Neural progenitor cell (in vitro differentiated cells): ENCODE data around the gene PEAK1. TPM values are rescaled to one million over a fixed set of nuclear protein-coding genes. Genes with fewer than 3 reads are reported as not detected.

ENCODE experiments used
- DNase-seq: peaks from one replicate; pipeline ENCODE4 v3.0.0-alpha.2; 2016; ENCODE audit warnings: low spot score
- H2AFZ ChIP-seq: fragments of 200-600 bp; sonication (generic); replicated peaks from 2 replicates; pipeline ENCODE4 v1.6.1; 2016; ENCODE audit warnings: antibody characterized with exemption
- H3F3A ChIP-seq: fragments of 200-600 bp; sonication (generic); 2 replicates; pipeline ENCODE4 v1.6.1; 2016; ENCODE audit warnings: antibody characterized with exemption, low read depth
- H3K27ac ChIP-seq: fragments of 200-600 bp; sonication (generic); 2 replicates; pipeline ENCODE4 v1.5.1; 2016; ENCODE audit warnings: mild to moderate bottlenecking
- H3K27me3 ChIP-seq: fragments of 200-600 bp; sonication (generic); 2 replicates; pipeline ENCODE4 v1.6.1; 2016; ENCODE audit warnings: mild to moderate bottlenecking, moderate library complexity
- H3K36me3 ChIP-seq: fragments of 200-600 bp; sonication (generic); 2 replicates; pipeline ENCODE4 v1.5.1; 2016
- H3K4me1 ChIP-seq: fragments of 200-600 bp; sonication (generic); 2 replicates; pipeline ENCODE4 v1.6.1; 2016; ENCODE audit warnings: mixed run types
- H3K4me2 ChIP-seq: fragments of 200-600 bp; sonication (generic); 2 replicates; pipeline ENCODE4 v1.6.1; 2016
- H3K4me3 ChIP-seq: fragments of 200-600 bp; sonication (generic); 2 replicates; pipeline ENCODE4 v1.5.1; 2016
- H3K79me2 ChIP-seq: fragments of 200-600 bp; sonication (generic); 2 replicates; pipeline ENCODE4 v1.6.1; 2016; ENCODE audit warnings: low read depth
- H3K9ac ChIP-seq: fragments of 200-600 bp; sonication (generic); 2 replicates; pipeline ENCODE4 v1.6.1; 2016
- H3K9me3 ChIP-seq: fragments of 200-600 bp; sonication (generic); 2 replicates; pipeline ENCODE4 v1.5.1; 2016; ENCODE audit warnings: low read depth
- H4K20me1 ChIP-seq: fragments of 200-600 bp; sonication (generic); 2 replicates; pipeline ENCODE4 v1.6.1; 2016; ENCODE audit warnings: low read depth
- H3K27ac Mint-ChIP-seq: 3 replicates; pipeline ENCODE4 v1.8.0; 2021; ENCODE audit warnings: mixed read lengths
- H3K27me3 Mint-ChIP-seq: 2 replicates; pipeline ENCODE4 v1.8.0; 2022; ENCODE audit warnings: low read depth, mild to moderate bottlenecking, inconsistent platforms, moderate library complexity, mixed read lengths; ENCODE audit not compliant: insufficient read depth
- H3K36me3 Mint-ChIP-seq: 3 replicates; pipeline ENCODE4 v1.8.0; 2021; ENCODE audit warnings: mixed read lengths
- H3K4me1 Mint-ChIP-seq: 3 replicates; pipeline ENCODE4 v1.8.0; 2021; ENCODE audit warnings: mixed read lengths
- H3K4me3 Mint-ChIP-seq: 3 replicates; pipeline ENCODE4 v1.8.0; 2021; ENCODE audit warnings: mild to moderate bottlenecking, moderate library complexity, mixed read lengths
- H3K9me3 Mint-ChIP-seq: 3 replicates; pipeline ENCODE4 v1.8.0; 2020; ENCODE audit warnings: mixed read lengths
- CTCF ChIP-seq: fragments of 200-600 bp; sonication (generic); IDR thresholded peaks from 2 replicates; pipeline ENCODE4 v1.5.1; 2017; ENCODE audit warnings: antibody characterized with exemption, mild to moderate bottlenecking
- EZH2 ChIP-seq: fragments of 200-600 bp; sonication (generic); IDR thresholded peaks from 2 replicates; pipeline ENCODE4 v1.6.1; 2017; ENCODE audit warnings: antibody characterized with exemption, mild to moderate bottlenecking, moderate library complexity
- EZH2phosphoT487 ChIP-seq: fragments of 200-600 bp; sonication (generic); IDR thresholded peaks from 2 replicates; pipeline ENCODE4 v1.6.1; 2017; ENCODE audit warnings: antibody characterized with exemption
- total RNA-seq: library from RNA; depleted of rRNA; stranded (reverse); fragments of >200 nt; gene quantifications from 2 replicates; pipeline ENCODE4 v1.2.3, GENCODE V29; 2015; ENCODE audit warnings: low replicate concordance

PEAK1 gene
- total RNA-seq, 1 donor from 2014 or later, result 30.9 TPM

- Mint-ChIP-seq H3K27ac (no peak overlapping the region), H3K36me3 (peaks cover 22% of the 10 kb centered on the region), H3K9me3 (no peaks in the 10 kb centered on the region), H3K4me1 (peaks cover 11% of the 10 kb centered on the region), H3K4me3 (no peak overlapping the region), H3K27me3 (no peaks in the 10 kb centered on the region)
- Histone ChIP-seq H3K9ac (no peak overlapping the region), H2AFZ (no peak overlapping the region), H3K27me3 (no peaks in the 10 kb centered on the region), H3K4me3 (no peak overlapping the region), H3K9me3 (no peaks in the 10 kb centered on the region), H3K4me1 (no peaks in the 10 kb centered on the region), H3K36me3 (no peaks in the 10 kb centered on the region), H3K4me2 (no peak overlapping the region), H3K27ac (no peak overlapping the region), H4K20me1 (no peaks in the 10 kb centered on the region), H3F3A (no peaks in the 10 kb centered on the region), H3K79me2 (peaks cover 12% of the 10 kb centered on the region)
- DNase-seq, result no peak
- TF ChIP-seq EZH2 (no peak), CTCF (no peak), EZH2phosphoT487 (no peak)
Observed at GRCh38 chr15:77455696-77456321, 35.9 kb upstream of the PEAK1 start.

- Histone ChIP-seq H3K27me3 (no peaks in the 10 kb centered on the region), H3F3A (no peaks in the 10 kb centered on the region), H3K36me3 (no peaks in the 10 kb centered on the region), H3K9me3 (no peaks in the 10 kb centered on the region), H3K27ac (no peak overlapping the region), H3K9ac (no peak overlapping the region), H4K20me1 (no peaks in the 10 kb centered on the region), H3K4me3 (no peak overlapping the region), H3K4me1 (no peaks in the 10 kb centered on the region), H3K79me2 (peaks cover 12% of the 10 kb centered on the region), H2AFZ (no peak overlapping the region), H3K4me2 (no peak overlapping the region)
- Mint-ChIP-seq H3K4me3 (no peak overlapping the region), H3K9me3 (no peaks in the 10 kb centered on the region), H3K4me1 (peaks cover 11% of the 10 kb centered on the region), H3K27ac (no peak overlapping the region), H3K27me3 (no peaks in the 10 kb centered on the region), H3K36me3 (peaks cover 18% of the 10 kb centered on the region)
- no peak for DNase-seq
- TF ChIP-seq EZH2 (no peak), CTCF (no peak), EZH2phosphoT487 (no peak)
Observed at GRCh38 chr15:77454951-77455350, 35.0 kb upstream of the PEAK1 start.

GRCh38 chr15:77454265-77454664 lies 34.4 kb upstream of the PEAK1 start:
- TF ChIP-seq EZH2 (no peak), CTCF (no peak), EZH2phosphoT487 (no peak)
- no peak overlapping the region for H3K9ac ChIP-seq
- H2AFZ ChIP-seq, result no peak overlapping the region
- DNase-seq, result no peak
- H3F3A ChIP-seq, result no peaks in the 10 kb centered on the region
- Mint-ChIP-seq H3K27ac (no peak overlapping the region), H3K9me3 (no peaks in the 10 kb centered on the region), H3K27me3 (no peaks in the 10 kb centered on the region), H3K4me1 (peaks cover 11% of the 10 kb centered on the region), H3K4me3 (no peak overlapping the region), H3K36me3 (peaks cover 19% of the 10 kb centered on the region)
- H3K27ac ChIP-seq, result no peak overlapping the region
- H3K9me3 ChIP-seq, result no peaks in the 10 kb centered on the region
- H3K4me3 ChIP-seq, result no peak overlapping the region
- no peaks in the 10 kb centered on the region for H3K36me3 ChIP-seq
- no peak overlapping the region for H3K4me2 ChIP-seq
- H4K20me1 ChIP-seq, result no peaks in the 10 kb centered on the region
- no peaks in the 10 kb centered on the region for H3K4me1 ChIP-seq
- peaks cover 18% of the 10 kb centered on the region for H3K79me2 ChIP-seq
- no peaks in the 10 kb centered on the region for H3K27me3 ChIP-seq
